NCI-H82 treated with DMSO at 0.1 percent for 48 hours (cell line): Measurements from ENCODE around the gene JAK1.
"Not testable (repeated sequence)": the region's sequence is repeated elsewhere in the genome, so short reads cannot be mapped to it uniquely, and the experiment has no call there.

Experiments
- DNase-seq: peaks from one replicate; lab custom pipeline; 2025; ENCODE audit not compliant: unreplicated experiment; lab: John Stamatoyannopoulos, UW

The JAK1 gene

DNA sequence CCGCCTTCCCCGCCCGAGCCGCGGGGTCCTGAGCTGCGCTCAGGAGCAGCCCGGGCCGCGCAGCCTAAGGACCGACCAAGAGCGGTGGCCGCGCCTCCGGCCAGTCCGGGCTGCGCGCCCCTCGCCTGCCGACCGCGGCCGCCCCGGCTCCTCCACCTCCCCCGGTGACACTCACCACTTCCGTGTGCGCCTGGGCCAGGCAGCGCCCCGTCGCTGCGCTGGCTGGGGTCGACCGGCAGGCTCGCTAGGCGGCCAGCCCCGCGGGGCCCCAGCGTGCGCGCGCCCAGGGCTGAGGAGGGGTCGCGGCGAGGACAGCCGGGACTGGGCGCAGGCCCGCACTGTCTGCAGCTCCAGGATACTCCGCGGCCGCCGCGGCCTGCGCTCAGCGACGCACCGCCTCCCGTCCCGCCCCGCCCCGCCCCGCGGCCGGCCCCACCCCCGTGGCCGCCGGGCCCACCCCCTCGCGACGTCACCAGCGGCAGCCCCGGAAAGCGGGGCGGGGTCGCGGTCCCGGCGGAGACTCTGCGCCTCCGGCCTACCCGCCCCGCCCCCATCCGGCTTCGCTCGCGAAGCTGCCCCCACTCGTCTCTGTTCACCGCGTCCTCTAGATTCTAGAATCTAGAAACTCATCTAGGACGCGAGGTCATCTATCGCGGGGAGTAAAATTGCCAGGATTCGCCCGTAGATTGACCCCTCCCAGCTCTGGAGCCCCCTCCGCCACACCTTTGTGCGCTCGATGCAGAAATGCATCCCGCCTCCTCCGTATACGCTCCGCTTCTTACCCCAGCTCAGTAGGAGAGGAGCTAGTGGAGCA lies at the start of gene JAK1:
JAK1 (minus strand) TSS at position 392 of the 814 bp plus-strand sequence. CDS start 80,285 bp downstream, outside the sequence.
- DNase-seq = peak; percentile 65

DNA sequence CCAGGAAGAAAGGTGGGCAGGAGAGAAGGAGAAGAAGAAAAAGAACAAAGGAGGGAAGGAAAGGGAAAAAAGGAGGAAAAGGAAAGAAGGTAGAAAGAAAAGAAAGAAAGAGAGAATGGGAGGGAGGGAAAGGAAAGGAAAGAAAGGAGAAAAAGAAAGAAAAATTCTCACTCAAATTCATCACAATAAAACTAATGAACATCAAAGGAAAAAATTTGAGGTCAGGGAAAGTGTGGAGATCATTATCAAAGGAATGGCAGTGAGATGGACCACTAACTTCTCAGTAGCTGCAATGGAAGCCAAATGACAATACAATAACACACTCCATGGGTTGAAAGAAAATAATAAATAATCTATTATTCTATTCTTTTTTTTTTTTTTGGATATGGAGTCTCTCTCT lies 48.0 kb upstream of the JAK1 start:
- no peak for DNase-seq

DNA sequence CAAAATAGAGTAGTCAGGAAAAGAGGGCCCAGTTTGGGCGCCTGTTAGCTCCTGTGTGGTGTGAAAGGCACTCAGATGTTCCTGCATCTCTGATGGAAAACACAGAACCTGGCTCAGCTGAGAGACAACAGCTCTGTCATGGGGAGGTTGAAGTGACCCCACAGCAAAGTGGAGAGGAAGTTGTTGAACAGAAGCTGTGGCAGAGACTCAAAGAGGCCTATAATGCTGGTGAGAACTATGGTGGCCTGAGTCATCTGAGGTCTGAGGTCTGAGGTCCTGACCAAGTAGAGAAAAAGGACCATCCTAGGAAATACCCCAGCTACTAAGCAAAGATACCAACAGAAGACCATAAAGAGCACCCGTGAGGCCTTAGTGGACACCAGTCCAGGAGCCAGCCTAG lies 45.6 kb upstream of the JAK1 start:
- DNase-seq = no peak

DNA sequence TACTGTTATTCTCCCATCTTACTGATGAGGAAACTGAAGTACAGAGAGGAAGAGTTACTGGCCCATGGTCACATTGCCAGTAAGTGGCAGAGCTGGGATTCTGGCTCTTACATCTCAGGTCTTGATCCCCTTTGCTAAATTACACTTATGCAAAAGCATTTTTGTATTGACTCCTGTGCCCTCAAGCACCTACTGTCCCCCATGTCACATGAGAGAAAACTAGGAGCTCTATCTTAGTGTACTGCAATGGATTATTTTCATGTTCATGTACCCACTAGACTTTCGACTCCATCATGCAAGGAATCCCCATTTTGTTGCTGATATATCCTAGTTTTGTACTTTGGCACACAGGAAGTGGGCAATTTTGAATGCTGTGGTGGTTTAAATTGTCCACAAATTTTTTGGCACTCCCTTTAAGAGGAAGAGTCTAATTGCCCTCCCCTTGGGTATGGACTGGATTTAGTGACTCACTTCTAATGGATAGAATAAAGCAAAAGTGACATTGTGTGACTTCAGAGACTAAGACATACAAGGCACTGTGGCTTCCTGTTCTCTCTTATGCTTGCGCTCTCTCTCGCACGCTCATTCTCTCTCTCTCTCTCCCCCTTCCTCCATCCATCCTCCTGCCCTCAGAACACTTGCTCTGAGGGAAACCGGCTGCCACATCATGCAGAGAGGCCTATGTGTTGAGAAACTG lies 43.5 kb upstream of the JAK1 start:
- no peak for DNase-seq

DNA sequence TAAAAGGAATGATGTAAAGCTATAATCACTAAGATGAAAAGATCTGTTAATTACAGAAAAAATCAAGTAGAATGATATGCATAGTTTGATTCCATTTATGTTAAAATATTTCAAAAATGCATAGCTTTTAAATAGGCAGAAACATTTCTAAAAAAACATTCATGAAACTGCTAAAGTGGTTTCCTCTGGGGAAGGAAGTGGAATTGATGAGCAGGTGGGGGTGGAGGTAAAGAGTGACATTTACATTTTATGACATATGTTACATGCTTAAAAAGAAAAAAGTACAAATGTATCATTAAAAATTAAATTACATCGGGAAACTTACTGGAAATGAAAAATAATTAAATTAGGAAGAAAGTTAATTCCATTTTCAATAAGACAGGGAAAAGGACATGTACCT lies 42.8 kb upstream of the JAK1 start:
- DNase-seq = no peak

DNA sequence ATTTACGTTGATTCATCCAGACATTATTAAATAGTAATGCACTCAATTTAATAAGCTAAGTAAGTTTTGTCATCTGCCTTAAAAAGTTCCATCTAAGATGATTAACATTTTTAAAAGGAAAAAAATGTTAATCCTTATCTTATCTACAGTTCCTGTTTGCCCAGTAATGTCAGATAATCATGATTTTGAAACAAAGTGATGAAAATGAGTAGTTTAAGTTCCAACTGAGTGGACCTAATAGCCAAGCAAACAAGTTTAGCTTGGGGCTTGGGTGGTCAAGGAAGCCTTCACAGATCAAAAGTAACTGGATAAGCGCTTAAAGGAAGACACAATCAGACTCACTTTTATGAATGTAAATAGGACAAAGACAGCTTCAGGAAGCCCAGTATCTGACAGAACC lies 40.5 kb upstream of the JAK1 start:
- no peak for DNase-seq

DNA sequence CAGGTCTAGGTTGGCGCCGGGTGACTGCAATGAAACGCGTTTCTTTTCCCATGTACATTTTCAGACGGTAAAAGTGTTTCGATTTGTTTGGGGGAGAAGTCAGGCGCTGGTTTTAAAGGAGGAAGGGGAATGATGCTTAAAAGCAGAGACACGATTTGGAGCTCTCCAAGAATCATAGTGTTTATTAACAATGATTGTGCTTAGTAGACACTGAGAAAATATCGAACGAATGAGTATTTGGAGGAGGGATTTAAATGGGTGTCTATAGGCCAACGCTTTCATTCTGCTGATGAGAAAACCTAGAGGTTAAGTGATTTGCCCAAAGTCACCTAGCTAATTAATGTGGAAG lies 36.9 kb upstream of the JAK1 start:
- no peak for DNase-seq

DNA sequence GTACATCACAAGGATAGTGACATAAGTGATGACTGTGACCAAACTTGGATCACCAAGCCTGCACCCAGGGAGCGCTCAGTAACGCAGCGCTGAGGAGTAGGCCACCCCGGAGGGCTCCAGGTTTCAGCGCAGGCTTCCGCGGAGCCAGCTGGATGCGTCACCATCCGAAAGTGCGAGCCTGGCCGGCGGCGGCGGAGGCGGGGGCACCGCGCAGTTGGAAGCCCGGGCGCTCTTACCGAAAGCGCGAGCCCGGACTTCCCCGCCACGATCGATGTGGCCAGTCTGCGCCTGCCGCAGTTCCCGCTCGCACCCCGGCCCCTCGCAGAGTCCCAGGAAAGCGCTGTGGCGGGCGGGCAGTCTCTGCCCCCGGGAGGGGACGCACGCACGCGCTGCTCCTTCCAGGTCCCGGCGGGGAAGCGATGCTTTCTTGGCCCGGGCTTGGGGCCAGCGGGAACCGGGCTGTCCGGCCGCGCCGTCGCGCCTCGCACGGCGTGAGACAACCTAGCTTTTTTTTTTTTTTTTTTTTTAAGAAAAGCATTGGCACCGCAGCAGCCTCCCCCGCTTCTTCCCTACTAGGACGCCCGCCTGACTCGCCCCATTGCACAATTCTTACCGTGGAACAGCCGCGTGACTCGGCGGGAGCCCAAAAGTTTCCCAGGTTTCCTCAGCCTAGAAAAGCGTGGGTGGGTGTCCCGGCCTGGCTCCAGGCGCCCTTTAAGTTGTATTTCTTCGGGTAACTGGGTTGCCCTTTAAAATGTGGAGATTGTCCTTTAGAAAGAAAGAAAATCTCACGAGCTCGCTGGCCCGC lies 36.4 kb upstream of the JAK1 start:
- DNase-seq = no peak

DNA sequence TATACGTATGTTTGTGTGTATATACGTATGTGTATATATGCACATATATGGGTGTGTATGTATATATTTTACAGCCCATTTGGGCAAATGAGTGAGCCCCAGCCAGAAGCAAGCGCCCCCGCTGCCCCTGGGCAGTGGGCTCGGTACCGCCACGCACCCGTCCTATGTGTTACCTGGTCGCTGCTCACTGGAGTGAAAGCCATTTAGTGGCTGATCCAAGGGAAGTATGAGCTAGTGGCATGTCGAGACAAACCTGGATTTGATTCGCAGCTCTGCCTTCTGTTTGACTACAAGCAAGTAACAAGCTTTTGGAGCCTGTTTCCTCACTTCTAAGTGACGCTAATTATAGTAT lies 35.8 kb upstream of the JAK1 start:
- DNase-seq = no peak

DNA sequence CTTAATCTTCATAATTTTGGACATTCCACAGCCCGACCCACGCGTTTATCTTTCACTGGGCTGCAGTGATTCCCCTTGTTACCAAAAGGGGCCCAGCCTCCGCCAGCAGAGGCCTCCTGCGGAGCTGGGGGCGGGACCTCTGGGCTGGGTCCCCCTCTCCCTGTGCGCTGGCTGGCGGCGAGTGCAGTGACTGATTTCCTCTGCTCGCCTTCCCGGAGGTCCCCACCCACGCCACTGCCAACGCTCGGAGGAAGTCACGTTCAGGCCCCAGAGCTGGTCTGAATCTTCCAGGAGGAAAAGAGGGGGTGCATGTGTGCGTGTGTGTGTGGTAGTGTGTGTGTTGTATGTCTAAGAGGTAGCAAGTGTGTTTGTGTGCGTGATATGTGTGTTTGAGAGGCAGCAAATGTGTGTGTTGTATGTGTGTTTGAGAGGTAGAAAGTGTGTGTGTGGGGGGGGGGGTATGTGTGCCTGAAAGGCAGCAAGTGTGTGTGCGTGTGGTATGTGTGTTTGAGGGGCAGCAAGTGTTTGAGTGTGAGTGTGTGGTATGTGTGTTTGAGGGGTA lies 35.0 kb upstream of the JAK1 start:
- no peak for DNase-seq

DNA sequence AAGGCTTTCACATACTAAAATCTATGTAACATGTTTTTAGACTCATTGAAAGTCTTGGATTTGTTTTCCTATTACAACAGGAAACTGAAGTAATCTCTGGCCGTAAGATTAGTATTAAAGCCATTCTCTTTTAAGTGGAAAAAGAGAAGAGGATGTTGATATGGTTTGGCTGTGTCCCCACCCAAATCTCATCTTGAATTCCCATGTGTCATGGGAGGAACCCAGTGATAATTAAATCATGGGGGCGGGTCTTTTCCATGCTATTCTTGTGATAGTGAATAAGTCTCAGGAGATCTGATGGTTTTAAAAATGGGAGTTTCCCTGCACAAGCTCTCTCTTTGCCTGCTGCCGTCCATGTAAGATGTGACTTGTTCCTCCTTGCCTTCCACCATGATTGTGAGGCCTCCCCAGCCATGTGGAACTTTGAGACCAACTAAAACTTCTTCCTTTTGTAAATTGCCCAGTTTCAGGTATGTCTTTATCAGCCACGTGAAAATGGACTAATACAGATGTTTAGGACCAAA lies 32.1 kb upstream of the JAK1 start:
- DNase-seq = not testable (repeated sequence)

DNA sequence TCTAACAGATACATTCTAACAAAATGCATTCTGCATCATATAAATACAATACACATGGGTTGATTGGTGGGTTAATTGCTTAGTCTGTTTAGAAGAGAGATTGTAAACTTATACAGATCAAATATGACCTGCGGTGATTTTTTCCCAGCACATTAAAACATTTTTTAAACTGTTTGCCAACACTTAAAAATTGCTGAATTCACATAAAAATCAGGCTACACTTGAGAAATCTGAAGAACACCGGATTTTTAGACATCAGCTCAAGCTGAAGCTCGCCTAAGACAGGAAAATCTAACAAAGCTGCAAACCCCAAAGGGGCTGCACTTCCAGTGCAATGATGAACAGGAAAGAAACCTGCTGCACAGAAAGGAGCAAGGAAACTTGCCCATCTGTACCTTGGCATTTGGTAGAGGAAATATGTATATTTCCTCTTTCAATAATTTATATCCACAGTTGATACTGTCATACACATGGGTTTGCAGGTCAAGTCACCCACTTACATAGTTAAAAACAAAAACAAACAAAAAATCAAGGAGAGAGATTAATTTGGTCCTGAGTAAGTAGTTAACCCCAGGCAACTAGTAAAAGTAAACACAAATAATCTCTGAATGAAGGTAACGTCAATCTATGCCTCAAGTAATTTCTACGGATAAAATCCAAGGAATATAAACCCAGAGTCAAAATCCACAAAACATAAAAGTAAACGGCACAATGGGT lies 30.4 kb upstream of the JAK1 start:
- DNase-seq = no peak

DNA sequence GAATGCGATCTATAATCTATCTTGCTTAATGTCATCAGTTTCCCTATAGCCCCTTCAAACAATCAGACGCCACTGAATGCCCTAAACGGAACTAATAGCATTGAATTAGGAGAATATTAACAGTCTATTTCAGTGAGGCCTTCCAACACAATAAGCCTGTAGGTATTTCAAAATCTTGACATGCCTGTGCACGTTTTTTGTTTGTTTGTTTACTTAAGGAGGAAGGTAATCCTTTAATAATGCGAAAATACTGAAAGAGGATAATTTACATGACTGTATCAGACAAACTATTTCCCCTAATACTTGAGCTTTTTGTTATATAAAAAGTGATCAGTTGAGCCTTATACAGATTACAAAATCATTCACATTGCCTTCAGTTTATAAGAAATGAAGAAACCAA lies 29.0 kb upstream of the JAK1 start:
- DNase-seq = no peak

DNA sequence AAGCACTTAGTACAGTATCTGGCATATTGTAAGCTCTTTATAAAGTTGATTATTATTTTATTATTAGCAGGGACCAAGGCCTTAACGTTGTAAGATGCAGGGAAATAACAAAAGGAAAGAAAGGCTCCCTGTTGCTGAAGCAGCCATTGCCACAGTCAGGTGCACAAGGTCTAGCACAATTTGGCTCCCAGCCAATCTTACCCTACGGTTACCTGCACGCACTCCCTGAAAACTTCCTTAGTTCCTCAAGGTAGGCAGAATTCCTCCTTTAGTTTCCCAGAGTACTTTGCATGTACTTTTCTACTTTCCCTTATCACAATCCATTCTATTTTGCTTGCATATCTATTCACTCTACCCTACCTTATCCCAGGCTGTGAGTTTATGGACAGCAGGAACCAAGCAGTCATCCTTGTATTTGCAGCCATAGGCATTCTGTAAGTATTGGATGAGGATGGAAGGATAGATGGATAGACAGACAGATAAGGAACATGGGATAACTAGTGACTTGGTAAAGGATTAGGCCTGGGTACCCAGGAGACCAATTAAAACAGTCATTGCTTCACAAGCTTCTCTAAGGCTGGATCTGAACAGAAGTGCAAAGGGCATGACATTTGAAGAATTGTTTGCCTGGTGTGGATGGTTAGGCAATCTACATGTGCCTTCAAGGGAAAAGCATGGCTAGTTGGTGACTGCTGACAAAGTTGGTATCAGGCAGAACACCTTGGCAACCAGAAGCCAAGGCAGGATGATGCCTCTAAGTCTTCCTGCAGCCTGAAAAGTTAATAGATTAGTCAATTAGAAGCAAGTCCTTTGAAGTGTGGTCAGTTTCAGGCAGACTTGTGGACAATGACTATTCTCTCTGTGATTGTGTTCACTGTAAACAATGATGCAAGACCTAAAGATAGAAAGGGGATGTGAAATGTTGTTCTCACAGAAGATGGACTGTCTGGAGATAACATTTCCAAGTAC lies 20.8 kb upstream of the JAK1 start:
- no peak for DNase-seq

DNA sequence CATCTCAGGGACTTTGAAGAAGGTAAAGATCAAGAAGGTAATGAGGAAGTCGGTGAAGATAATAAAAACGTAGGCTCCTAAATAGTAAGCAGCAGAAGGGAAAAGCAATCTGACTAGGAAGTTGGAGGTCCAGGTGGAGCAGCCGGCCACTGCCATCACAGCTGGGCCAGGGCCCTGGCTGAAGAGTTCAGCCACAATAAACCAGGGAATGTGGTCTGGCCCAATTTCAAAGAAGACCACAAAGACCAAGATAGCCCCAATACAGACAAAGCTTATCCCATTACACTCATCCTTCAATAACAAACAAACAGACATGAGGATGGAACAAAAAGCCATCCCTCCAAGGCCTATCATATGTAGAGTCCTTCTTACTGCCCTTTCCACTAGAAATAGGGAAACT lies 18.4 kb upstream of the JAK1 start:
- no peak for DNase-seq

DNA sequence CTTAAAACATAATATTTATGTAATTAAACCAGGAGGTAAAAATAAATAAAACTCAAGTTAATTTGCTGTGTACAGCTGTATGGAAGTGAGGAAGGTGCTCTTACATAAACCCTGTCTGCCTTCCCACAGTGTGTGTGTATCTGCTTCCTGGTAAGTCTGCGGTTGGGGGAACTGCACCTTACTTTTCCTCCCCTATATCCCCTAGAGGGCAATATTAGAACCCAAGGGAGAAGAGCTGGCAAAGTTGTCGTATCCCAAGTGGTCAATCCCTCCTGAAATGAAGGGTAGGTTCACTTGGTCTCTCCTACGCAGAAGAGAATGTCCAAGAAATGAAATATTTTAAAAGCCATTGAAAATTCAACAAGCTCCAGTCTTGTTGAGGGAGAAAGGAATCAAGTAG lies 17.8 kb upstream of the JAK1 start:
- DNase-seq = no peak

DNA sequence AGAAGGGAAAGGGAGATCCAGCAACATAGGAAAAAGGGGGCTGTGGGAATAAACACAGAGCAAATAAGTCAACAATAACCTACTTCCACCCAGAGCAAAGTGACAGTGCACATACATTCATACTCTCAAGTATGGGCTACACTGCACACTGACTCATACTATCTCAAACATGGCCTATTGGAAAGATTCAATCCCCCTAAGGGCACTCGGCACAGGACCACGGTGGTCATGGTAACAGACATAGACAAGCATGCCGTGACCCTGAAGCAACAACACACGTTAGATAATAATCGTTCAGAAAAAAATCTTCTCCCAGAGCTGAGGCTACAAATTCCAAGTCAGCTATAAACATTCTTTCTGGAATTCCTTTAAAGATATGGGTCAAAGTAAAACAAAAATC lies 16.8 kb upstream of the JAK1 start:
- DNase-seq = no peak

DNA sequence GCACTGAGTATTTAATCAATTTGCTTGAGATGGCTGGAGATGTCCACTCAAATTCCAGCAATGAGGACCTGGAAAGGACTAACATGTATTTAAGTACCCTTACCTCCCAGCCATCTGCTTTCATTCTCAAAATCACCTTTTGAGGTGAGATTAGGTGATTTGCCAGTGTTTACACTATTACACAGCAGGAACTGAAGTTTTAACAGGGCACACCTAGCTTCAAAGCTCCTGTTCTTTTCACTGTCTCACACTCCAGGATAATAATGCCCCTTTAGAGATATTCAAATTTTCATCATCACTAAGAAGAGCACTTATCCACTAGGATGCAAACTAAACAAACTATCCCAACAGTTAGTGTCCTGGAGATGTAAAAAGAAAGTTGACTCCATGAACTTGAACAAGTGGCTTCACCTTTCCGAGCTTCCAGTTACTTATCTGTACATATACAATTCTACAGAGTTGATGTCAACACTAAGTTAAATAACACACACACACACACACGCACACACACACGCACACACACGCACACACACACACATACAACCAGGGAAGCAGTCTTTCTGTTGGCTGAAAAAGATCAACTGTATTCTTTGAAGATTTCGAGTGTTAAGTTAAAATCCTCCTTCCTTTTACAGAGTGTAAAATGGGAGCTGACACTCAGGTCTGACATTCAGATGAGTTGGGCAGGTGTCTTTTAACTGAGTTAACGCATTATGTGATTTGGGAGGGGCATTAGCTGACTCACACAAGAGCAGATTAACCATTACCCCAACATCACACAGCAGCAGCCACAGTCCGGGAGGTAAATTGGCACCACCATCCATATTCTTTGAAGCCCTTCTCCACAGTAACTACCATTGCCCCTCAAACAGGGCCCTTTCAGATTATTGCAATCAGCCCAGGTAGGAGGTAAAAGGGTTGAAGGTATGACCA lies 15.5 kb upstream of the JAK1 start:
- DNase-seq = no peak
